NCI-H510A treated with DMSO at 0.1 percent for 48 hours (cell line): ENCODE data around the gene CBLB.
A peak's percentile ranks its signal among the peaks of the same experiment; 100 is the strongest.

ENCODE experiments used
- DNase-seq: peaks from one replicate; lab custom pipeline; 2025; lab: John Stamatoyannopoulos, UW

CBLB gene

DNA sequence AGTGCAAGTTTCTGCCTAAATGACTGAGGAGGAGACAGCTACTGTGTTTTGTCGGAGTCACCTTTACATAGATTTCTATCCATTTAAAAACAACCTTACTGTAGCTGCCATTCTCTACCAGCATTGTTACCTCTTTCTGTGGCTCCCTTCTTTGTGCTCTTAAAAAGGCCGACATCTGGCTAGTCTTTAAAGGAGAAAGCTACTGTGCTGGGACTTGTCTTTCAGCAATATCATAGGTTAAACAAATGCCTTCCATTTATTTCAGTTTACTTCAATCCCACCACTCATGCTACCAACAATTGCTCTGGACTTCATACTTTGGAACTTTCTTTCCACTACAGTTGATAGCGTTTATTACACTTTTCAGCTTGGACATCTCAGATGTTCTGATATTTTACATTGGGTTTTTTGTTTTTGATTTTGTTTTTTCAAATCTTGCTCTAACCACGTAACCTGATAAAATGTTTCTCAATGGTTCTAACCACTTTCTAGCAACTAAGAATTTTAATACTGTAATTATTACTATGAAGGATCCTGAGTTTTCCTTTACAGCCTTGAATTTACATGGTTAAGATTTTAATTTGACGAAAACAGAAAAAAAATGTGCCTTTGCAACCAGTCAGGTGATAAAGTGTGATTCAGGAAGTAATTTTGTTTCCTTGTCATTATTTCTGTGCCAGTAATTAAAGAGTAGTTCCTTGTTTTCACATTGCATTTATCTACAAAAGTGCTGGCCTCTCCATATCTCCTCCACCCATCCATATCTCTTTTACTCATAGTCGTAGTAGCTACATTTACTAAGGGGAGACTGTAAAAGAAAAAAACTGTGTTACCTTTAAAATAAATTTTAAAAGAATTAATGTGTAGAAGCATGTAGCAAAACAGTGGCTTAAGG is 1.3 kb upstream of the CBLB start:
- DNase-seq, result no peak

DNA sequence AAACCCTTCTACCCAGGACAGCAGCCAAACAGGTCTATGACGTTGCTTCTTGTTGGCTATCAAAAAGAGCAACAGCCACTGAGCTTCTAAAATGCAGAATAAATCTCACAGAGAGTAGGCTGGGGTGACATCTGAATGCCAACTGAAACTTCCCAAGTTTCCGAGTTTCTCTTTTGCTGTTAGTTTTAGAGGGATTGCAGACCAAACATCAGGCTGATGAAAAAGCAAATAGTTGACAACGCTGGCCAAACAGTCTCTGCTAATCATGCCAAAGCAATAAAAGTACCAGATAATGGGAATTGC is 670 bp upstream of the CBLB start:
- DNase-seq, result no peak

DNA sequence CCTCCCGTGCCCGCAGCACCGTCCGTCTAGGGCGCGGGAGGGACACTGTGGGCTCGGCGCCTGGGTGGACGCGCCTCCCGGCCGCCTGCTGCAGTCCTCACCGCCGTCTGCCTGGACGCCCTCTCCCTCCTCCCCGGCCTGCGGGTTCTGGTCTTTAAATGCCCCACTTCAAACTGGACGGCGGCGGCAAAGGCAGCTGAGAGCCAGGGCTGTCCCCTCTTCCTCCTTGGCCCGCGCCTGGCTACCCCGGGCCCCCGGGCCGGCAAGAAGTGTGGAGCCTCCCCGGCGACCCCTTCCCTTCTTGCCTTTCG is 426 bp downstream of the CBLB start:
- DNase-seq, result peak; percentile 35

DNA sequence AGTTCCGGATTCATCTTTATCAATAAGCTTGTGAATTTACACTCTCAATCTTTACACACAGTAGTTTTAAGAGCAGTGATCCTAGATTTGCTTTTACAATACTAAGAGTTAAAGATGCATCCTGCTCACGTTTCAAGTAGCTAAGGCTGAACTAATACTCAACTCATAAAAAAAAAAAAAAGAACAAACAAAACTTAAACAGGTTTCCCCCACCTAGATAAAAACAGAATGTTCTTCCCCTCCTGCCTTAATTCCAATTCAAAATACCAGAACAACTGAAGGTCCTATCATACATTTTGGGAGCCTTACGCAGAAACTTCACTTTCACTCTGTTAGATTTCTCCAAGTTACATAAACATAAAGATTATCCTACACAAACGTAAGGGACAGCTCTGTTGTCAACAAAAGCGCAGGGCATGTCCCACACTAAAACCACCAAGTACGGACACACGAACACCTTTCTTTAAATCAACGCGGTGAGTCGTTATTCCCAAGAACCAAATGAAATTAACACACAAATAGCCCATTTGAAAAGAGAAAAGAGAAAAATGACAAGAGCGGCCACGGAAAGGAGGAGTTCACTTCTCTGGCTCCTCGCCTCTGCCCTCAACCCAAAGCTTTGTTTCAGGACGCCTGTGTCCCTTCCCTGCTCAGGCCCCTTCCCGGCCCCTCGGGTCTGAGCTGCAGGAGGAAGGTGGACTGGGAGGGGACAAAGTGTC is 941 bp downstream of the CBLB start:
- peak; percentile 5 for DNase-seq

DNA sequence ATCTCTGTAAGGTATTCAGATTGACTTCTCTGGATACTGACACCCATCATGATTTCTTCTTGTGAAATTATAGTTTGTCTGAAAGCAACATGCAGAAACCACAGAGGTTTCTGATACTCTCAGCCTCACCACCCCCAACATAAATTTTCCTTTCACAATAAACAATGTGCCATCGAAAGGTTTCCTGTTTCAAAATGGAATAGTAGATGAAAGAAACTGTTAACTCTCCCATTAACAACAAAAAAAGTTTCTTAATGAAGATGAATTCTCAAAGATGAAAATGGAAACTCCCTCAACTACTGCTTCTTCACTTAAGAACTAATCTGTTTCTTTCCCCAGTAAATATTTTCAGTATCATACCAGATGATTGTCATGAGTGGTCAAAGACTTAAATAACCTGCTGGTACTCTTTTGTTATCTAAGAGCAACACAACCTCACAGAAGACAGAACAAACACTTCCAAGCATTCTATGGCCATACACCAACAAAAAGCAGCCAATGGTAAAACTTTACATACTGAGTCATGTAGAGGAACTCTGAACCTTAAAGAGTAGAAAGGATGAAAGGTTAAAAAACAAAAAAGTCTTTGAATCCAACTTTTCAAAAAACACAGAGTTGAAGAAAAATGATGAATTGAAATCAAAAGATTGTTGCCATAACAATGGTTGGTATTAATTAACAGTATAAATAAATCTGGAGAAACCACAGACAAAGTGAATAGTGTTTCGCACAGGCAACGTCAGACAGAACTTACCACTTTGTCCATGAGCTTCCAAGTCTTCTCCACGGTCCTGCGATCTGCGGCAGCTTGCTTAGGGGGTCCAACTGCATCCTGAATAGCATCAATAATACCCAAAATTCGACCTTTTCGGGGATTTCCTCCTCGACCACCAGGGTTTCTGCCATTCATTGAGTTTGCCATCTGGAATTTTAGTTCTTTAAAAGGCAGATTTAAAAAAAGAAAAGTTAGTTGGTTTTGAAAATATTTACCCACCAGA is 1.9 kb downstream of the CBLB start:
- no peak for DNase-seq

DNA sequence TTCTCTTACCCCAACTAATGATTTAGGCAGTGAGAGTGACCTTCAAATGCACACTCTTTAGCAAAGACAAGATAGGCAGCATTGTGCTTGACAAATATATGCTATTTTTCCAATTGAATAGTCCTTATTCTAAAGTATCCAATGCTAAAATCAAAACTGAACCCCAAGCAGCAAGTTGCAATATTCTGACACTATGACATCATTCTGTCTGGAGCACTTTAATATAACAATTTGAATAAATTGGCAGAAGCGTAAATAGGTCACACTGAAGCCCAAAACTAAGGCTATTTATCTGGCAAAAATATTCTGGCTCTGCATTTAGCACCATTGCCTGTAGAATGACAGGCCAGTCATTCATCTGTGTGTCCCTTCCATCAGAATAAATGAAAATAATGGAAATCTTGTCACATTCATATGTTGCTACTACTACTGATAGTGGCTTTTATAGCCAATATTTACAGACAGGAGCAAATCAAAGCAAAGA is 2.9 kb downstream of the CBLB start:
- DNase-seq, result no peak

DNA sequence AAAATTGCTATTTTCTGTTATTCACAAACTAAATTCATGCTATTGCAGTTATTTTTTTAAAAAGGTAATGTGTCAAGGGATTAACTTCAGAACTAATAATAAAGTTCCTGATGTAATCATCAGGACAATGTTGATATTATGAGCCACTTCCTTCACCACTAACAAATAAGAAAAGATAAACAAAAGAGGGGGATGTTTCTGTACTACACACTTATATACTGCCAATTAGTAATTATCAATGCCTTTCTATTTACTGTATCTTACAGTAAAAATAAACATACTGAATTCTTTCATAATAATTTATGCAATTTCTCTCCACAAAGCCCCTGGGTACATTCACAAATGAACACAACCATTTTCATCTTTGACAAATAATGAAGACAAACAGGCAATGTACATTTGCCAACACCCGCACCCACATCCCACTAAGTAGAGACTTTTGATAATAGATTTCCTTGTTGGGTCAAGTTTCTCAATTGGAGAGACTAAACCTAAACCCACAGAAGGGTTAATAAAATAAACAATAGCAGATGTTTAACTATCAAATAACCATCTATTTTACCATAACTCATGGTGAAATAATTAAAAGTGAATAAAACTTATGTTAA is 3.7 kb downstream of the CBLB start:
- no peak for DNase-seq

DNA sequence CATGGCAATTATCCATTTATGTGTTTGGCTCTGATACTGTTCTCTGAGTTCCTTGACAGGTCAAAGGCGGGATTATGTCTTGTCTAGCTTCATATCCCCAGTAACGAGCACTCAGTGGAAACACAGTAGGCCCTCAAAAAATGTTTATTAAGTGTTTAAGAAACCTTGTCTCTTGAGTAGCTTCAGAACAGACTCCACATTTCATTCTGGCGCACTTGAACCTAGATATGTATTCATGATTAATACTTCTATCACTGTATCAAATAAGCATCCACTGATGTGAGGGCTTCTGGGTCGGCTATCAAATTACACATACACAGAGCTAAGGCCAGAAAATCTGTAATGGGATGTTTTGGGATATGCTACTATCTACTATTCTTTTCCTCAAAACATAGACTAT is 4.6 kb downstream of the CBLB start:
- no peak for DNase-seq

DNA sequence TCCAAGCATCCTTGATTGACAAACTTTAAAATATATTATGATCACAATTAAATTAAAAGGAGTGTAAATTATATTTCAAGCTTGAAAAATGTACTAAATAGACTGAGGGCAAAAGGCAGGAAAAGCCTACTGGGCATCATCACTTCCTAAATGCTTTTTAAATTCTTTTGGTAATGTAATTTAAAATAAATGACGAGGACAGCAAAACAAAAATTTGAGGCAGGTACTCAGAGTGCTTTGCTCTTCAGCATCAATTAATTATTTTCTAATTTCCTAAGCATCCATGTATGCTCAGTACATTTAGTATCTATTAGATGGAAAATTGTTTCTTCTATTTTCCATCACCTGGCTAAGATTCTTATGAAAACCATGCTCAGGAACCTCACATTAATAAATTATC is 5.2 kb downstream of the CBLB start:
- DNase-seq, result no peak

DNA sequence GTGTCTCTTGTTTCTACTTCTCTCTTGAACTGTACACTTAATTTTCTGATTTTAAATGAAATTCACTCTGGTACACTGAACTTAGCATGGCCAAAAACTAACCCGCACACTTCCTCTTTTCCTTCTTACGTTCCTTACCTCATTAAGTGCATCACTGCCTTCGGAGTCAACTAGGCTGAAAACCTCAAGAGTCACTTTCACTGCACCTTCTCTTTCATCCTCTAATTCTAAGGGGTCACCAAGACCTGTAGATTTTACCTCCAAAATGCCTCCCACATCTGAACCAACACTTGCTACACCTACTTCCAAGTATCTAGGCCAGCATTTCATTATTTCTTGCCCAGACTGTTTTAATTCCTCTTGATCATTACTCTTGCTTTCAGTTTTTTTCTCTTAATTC is 6.6 kb downstream of the CBLB start:
- no peak for DNase-seq

DNA sequence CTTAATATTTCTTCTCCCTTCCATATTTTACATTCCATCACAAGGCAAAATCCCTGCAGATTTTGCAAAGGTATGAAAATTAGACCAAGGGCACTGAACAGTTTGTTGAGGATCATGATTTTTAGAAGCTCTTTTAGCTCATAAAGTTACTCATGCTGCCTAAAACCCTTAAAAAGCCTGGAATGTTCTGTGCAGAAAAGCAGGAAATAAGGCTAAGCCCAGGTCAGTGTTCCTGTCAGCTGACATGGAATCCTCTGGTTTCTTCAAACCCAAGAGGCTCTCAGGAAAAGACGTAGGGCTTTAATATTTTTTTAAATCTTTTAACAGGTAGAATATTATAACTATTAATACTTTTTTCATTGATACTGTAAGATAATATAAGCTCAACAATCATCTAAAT is 8.2 kb downstream of the CBLB start:
- DNase-seq, result no peak

DNA sequence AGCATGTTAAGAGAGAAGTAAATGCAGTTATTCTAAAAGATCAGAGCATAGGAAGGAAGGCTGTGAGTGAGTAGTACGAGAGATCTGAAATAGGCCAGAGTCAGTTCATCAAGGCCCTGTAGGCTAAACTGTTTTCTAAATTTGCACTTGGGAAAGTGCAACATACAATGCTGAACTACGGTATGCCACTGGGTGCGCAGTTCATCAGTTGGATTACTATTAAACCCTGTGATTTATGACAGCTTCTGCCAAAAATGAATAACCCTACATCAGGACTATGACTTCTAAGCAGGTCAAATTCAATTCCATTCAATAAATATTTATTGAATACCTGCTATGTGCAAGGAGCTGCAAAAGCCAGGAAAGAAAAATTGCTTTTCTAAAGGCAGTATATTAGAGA is 10.8 kb downstream of the CBLB start:
- no peak for DNase-seq

DNA sequence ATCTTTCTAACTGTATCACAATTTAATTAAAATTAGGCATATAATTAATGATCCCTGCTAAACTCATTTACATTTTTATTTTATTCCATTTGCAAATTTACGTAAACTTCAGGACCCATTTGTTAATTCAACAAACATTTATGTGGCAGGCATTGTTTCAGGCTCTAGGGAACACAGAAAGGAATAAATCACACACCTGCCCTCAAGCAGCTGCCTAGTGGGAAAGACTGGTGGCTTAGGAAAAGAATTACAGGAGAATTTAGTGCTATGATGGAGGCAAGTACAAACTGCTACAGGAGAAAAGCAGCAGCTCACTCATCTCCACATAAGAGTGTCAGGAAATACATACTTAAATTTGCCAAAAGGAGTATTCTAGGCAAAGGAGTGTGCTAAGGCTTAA is 11.2 kb downstream of the CBLB start:
- DNase-seq, result no peak

DNA sequence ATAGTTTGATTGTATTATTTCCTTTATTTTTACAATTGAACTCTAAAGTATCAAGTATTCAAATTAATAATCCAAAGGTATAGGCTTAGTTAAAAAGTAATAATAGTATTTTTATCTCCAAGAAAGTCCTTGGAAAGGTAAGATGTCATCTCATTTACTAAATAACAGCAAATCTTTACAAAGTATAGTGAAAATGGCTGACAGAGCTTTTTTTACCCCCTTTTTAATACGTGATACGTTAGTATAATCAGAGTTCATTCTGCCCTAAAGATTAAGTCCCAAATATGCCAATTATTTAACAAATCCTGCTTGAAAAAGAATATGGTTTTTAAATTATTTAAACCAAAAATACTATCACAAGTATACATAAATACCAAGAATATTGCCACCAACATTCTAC is 12.2 kb downstream of the CBLB start:
- no peak for DNase-seq

DNA sequence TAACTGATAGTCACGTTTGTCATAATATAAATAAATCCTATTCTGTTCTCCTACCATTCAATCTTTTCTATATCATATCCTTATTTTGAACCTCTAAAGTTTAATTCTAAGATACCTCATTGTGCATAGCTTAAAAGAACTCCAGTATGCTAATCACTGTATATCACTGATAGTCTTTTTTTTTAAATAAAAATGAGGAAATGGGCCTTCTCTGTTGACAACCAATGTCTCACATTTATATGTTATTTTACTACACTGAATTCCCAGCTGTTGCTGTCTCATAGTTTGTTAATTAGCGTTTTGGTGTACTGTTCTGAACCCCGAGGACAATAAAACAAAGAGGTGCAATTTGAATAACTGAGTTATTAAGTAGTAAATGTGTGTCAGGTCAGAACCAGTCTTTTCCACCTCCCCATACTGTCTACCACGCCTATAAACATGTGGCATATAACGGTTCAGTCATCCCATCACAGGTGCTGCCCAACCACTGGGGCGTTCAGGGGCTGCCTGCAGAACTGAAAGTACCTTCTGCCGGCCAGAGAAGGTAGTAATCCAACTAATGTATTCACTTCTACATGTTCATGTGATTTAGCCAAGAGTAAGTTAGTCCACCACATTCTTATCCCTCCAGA is 14.9 kb downstream of the CBLB start:
- DNase-seq, result no peak

DNA sequence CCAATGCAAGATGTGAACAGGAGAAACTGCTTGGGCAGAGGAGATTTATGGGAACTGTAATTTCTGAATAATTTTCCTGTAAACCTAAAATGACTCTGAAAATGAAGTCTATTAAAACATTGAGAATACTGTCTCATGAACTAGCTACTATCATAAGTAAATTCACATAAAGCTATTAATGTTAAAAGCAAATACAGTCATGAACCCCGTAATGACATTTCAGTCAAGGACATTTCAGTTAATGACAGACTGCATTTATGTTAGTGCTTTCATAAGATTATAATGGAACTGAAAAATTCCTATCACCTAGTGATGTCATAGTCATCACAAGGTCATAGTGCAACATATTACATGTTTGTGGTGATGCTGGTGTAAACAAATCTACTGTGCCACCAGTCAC is 17.2 kb downstream of the CBLB start:
- DNase-seq, result no peak

DNA sequence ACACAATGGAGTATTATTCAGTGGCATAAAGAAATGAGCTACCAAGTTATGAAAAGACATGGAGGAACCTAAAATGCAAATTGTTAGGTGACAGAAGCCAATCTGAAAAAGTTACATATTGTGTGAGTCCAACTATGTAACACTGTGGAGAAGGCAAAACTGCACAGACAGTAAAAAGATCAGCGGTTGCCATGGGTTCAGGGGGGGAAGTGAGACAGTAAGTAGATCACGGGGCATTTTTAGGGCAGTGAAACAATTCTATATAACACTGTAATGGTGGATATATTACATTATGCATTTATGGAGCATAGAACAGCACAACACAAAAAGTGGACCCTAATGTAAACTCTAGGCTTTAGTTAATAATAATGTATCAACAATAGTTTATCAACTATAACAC is 17.6 kb downstream of the CBLB start:
- no peak for DNase-seq

DNA sequence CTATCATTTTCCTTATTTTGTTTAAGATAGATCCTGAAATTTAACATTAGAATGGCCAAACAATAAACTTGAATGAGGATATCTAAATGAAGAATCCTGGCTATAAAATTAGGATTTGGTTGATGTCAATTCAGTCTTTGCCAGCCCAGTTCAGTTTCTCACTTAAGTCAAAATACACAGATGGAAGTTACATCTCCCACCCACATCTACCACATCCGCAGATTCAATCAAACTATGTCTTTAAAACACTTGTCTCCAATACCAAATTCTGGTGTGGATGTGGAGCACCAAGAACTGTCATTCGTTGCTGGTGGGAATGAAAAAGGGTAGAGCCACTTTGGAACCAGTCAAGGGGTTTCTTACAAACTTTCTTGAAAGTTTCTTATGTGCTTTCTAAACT is 18.2 kb downstream of the CBLB start:
- no peak for DNase-seq

DNA sequence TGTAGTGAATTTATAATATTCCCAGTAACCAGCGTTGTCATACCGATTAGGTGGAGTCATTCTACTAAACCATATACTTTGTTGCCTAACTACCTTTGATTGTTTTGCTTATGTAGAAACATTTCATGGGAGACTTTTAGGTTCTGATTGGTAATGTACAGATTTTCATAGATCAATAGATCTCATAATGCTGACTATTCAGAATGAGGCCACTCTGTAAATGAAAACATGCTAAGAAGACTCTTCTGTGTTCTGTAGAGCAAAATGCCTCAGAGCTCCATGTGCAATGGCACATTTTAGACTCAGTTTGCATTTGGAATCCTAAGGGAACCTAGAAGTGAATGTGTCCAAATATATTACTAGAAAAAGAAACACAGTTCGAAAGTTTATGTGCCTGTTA is 20.0 kb downstream of the CBLB start:
- no peak for DNase-seq

DNA sequence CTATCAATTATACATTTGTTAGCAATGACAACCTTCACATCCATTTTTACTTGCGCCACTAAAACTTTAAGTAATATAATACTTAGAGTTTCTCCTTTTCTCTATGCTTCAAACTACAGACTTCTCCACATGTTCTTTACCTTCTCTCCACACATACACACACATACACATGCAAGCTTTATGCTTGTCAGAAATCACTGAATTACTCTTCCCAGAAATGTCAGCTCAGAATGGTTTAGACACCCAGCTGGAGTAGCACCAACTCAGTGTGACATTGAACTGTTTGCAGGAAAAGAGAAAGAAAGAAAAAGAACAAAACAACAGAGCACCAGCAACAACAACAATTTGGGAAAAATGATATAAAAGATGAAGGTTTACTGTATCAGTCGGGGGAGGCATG is 20.9 kb downstream of the CBLB start:
- DNase-seq, result no peak

DNA sequence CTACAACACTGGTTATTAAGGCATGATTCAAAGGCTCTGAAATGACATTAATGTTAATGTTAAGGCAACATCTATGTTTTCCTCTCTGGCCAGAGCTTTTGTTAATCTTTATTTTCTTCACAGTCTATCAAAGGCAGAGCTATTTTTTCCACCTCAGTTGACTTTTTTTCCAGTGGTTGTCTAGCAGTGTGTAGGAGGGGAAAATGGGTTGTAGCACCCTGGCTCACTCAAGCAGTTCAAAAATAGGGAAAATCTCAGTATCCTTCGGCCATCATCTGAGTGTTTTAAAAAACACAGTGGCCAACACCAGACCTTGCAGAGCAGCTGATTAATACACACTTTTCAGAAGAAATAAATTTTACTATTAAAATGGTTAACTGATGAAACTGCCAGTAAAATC is 21.4 kb downstream of the CBLB start:
- DNase-seq, result no peak

DNA sequence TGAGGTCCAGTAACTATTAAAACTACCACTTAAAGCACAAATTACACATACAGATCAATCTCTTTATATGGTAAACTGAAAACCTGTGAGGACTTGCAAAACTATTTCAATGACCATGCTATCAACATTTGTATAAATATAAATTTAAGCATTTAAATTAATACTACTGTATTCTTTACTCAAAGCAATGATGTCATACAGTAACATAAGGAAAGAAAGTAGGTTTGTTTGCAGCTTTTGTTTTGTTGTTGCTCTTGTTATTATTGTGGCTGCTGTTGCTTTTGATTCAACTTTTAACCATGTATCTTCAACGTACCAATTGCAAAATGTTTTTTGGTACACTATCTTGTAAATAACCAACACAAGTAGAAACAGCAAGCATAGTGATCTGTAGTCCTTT is 22.0 kb downstream of the CBLB start:
- DNase-seq, result no peak
